Vagina (tissue), 2 donors: Measurements from ENCODE around the gene NOSIP.

Experiments used
- CTCF ChIP-seq, 3 experiments: fragments of 450-650 bp in 2 of 3; fragments of 200-600 bp in 1 of 3; sonication (generic) in 1 of 3; IDR thresholded peaks; one replicate each; pipeline ENCODE4 v1.5.1; 2017 to 2019; ENCODE audit warnings: antibody characterized with exemption in 3 of 3, mild to moderate bottlenecking in 2 of 3, moderate library complexity in 2 of 3
- POLR2AphosphoS5 ChIP-seq, 2 donors: sonication (generic); formaldehyde crosslinking; IDR thresholded peaks; one replicate each; pipeline ENCODE4 v1.9.0; 2017; ENCODE audit warnings: antibody characterized with exemption in 2 of 2, mild to moderate bottlenecking in 2 of 2, low read depth in 1 of 2; ENCODE audit not compliant: insufficient read depth in 1 of 2

- no peak for TF ChIP-seq CTCF (IDR thresholded peaks at IDR 0.05)
- no peak for TF ChIP-seq POLR2AphosphoS5 (IDR thresholded peaks at IDR 0.05; ENCODE audit: insufficient read depth in 1 of 2, low read depth in 1 of 2)
Measured at GRCh38 chr19:49599378-49600295, 19.3 kb upstream of the NOSIP start.
